NT2/D1 (cell line): ENCODE data around the gene CASP2.

Source experiments
- DNase-seq: peaks from one replicate; pipeline ENCODE4 v3.0.0-alpha.2; 2011; ENCODE audit warnings: low read depth, low spot score
- H3K27me3 ChIP-seq: 2 replicates; pipeline ENCODE4 v1.6.0; 2011; ENCODE audit warnings: mild to moderate bottlenecking; ENCODE audit not compliant: insufficient read length, insufficient read depth
- H3K36me3 ChIP-seq: 2 replicates; pipeline ENCODE4 v1.6.1; 2011; ENCODE audit warnings: mild to moderate bottlenecking, low read length, mixed read lengths; ENCODE audit not compliant: insufficient read depth, insufficient read length
- H3K4me1 ChIP-seq: 2 replicates; pipeline ENCODE4 v1.5.1; 2011; ENCODE audit not compliant: insufficient read depth, insufficient read length
- H3K4me3 ChIP-seq: 2 replicates; pipeline ENCODE4 v1.5.1; 2011; ENCODE audit warnings: low read depth; ENCODE audit not compliant: insufficient read length
- H3K9ac ChIP-seq: 2 replicates; pipeline ENCODE4 v1.6.0; 2011; ENCODE audit warnings: low read depth; ENCODE audit not compliant: insufficient read length
- H3K9me3 ChIP-seq: 2 replicates; pipeline ENCODE4 v1.5.1; 2011; ENCODE audit warnings: mild to moderate bottlenecking, low read length; ENCODE audit not compliant: insufficient read depth
- SUZ12 ChIP-seq: IDR thresholded peaks from 2 replicates; pipeline ENCODE4 v1.6.1; 2011; ENCODE audit not compliant: insufficient read length, insufficient read depth; ENCODE audit errors: extremely low read depth
- YY1 ChIP-seq: IDR thresholded peaks from 2 replicates; pipeline ENCODE4 v1.6.1; 2011; ENCODE audit not compliant: insufficient read length, insufficient read depth
- ZNF274 ChIP-seq: IDR thresholded peaks from 2 replicates; pipeline ENCODE4 v1.6.1; 2011; ENCODE audit warnings: mild to moderate bottlenecking, low read depth, low read length

The CASP2 gene

DNA sequence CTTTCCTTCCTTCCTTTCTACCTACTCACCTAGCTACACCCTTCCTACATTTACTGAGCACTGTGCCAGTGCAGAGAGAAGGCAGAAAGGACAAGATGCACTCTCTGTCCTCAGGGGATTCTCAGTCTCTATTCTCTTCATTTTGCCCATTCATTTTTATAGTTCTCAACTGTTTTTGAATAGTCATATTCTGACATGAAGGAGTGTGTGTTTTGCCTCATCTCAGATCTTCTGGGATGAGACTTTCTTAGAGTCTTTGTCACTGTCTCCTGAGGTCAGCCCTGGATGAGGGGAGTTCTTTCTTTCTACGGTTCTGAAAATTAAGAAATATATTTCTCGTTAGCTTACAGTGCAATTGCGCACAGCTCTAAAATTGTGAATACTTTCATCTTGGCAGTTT, 49.1 kb downstream of the CASP2 start:
- no peak for DNase-seq
- Histone ChIP-seq H3K36me3 (no peaks in the 10 kb centered on the region), H3K4me1 (no peaks in the 10 kb centered on the region), H3K9ac (no peak overlapping the region), H3K4me3 (no peak overlapping the region), H3K9me3 (no peaks in the 10 kb centered on the region), H3K27me3 (no peaks in the 10 kb centered on the region)
- TF ChIP-seq SUZ12 (no peak), YY1 (no peak), ZNF274 (no peak)

DNA sequence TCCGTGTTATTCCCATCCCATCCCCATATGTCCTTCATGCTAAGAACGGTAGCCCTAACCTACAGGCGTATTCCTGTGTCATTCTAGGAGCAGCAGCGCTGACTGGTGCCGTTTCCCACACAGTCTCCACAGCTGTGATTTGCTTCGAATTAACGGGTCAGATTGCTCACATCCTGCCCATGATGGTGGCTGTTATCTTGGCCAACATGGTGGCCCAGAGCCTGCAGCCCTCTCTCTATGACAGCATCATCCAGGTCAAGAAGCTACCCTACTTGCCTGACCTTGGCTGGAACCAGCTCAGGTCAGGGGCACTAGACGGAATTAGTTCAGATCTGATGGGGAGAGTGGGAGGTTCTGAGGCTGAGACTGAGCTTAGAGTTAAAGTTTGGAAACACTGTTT, 53.7 kb downstream of the CASP2 start:
- H3K9me3 ChIP-seq = no peaks in the 10 kb centered on the region
- TF ChIP-seq ZNF274 (no peak), YY1 (no peak), SUZ12 (no peak)
- no peaks in the 10 kb centered on the region for H3K36me3 ChIP-seq
- H3K27me3 ChIP-seq = peaks cover 6% of the 10 kb centered on the region
- no peak for DNase-seq
- no peak overlapping the region for H3K9ac ChIP-seq
- no peak overlapping the region for H3K4me3 ChIP-seq
- H3K4me1 ChIP-seq = no peaks in the 10 kb centered on the region

- Histone ChIP-seq H3K4me3 (no peak overlapping the region), H3K9ac (no peak overlapping the region), H3K9me3 (no peaks in the 10 kb centered on the region), H3K36me3 (no peaks in the 10 kb centered on the region), H3K27me3 (peaks cover 8% of the 10 kb centered on the region), H3K4me1 (no peaks in the 10 kb centered on the region)
- TF ChIP-seq YY1 (no peak), ZNF274 (no peak), SUZ12 (no peak)
- no peak for DNase-seq
Observed at GRCh38 chr7:143343596-143343995, 55.4 kb downstream of the CASP2 start.

- Histone ChIP-seq H3K27me3 (peaks cover 8% of the 10 kb centered on the region), H3K9me3 (no peaks in the 10 kb centered on the region), H3K4me1 (no peaks in the 10 kb centered on the region), H3K36me3 (no peaks in the 10 kb centered on the region), H3K4me3 (no peak overlapping the region), H3K9ac (no peak overlapping the region)
- TF ChIP-seq YY1 = no peak
- TF ChIP-seq ZNF274 = no peak
- TF ChIP-seq SUZ12 = no peak
- peak; percentile 71 for DNase-seq
Observed at GRCh38 chr7:143345428-143345900, 57.3 kb downstream of the CASP2 start.

DNA sequence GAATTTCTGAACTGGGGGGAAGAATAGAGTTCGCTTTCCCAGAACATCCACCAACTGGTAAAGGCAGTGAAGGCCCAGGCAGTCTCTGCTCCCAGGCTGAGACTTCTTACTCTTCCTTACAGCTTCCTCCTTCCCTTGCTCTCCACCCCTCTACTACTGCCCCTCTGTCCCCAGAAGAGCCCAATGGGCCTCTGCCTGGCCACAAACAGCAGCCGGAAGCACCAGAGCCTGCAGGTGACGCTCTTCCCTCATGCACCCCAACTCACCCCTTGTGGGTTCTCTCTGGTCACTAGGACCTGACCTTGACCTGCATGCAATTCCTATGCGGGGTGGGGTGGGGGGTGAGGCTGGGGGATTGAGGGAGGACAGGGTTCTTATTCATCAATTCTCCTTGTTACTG, 57.9 kb downstream of the CASP2 start:
- TF ChIP-seq YY1 = no peak
- TF ChIP-seq SUZ12 = no peak
- no peak for TF ChIP-seq ZNF274
- no peaks in the 10 kb centered on the region for H3K36me3 ChIP-seq
- H3K9me3 ChIP-seq = no peaks in the 10 kb centered on the region
- no peak overlapping the region for H3K9ac ChIP-seq
- peaks cover 8% of the 10 kb centered on the region for H3K27me3 ChIP-seq
- no peak for DNase-seq
- no peaks in the 10 kb centered on the region for H3K4me1 ChIP-seq
- H3K4me3 ChIP-seq = no peak overlapping the region

DNA sequence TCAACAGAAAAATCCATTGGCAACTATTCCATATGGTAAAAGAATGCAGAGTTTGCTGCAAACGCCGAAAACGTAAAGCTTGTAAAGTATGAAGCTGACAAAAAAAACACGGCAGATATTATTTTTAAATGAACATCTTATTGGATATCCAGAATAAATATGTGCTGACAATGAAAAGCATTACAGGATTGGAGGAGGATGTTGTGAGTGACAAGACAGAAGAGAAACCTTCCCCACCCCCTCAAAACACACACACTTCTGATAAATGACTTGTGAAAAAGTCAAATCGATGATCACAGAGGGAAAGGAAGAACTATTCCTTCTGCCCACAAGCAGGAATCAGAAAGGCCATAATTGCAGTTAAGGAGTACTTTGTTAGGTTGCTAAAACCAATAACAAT, 59.8 kb downstream of the CASP2 start:
- H3K9me3 ChIP-seq = no peaks in the 10 kb centered on the region
- H3K4me3 ChIP-seq = no peak overlapping the region
- peaks cover 6% of the 10 kb centered on the region for H3K4me1 ChIP-seq
- no peak overlapping the region for H3K9ac ChIP-seq
- peaks cover 8% of the 10 kb centered on the region for H3K27me3 ChIP-seq
- no peak for TF ChIP-seq YY1
- no peak for TF ChIP-seq ZNF274
- TF ChIP-seq SUZ12 = no peak
- DNase-seq = no peak
- H3K36me3 ChIP-seq = no peaks in the 10 kb centered on the region

GRCh38 chr7:143351060-143351459, 62.9 kb downstream of the CASP2 start:
- Histone ChIP-seq H3K4me3 (no peak overlapping the region), H3K9ac (no peak overlapping the region), H3K27me3 (peaks cover 4% of the 10 kb centered on the region), H3K36me3 (peaks cover 5% of the 10 kb centered on the region), H3K9me3 (no peaks in the 10 kb centered on the region), H3K4me1 (peaks cover 10% of the 10 kb centered on the region)
- DNase-seq = no peak
- TF ChIP-seq YY1 (no peak), SUZ12 (no peak), ZNF274 (no peak)

GRCh38 chr7:143351574-143351973, 63.4 kb downstream of the CASP2 start:
- no peak overlapping the region for H3K9ac ChIP-seq
- H3K36me3 ChIP-seq = peaks cover 6% of the 10 kb centered on the region
- no peaks in the 10 kb centered on the region for H3K9me3 ChIP-seq
- DNase-seq = no peak
- H3K27me3 ChIP-seq = peaks cover 4% of the 10 kb centered on the region
- TF ChIP-seq ZNF274 = no peak
- TF ChIP-seq YY1 = no peak
- TF ChIP-seq SUZ12 = no peak
- H3K4me1 ChIP-seq = peaks cover 10% of the 10 kb centered on the region
- H3K4me3 ChIP-seq = no peak overlapping the region
